Measurements from ENCODE around the gene PKNOX2.

Gene PKNOX2

DNA sequence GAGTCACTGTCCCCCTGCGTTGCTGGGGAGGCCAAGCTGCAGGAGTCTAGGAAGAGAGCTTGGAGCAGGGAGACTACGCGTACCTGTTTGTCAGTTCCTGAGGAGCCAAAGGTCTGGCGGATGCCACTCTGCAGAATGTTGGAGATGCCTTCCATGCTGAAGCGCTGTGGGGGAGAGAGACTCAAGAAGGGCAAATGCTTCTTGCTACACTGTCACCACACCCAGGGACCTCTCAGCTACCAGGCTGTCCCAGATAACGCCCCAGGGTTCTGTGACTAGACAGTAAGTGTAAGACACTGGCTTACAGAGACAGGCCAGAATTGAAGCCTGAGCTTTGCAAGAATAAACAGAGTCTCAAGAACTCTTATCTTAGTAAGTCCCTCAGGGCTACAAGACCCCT lies 289.5 kb downstream of the PKNOX2 start:
- Histone ChIP-seq H3K4me1 (ENCODE audit: control insufficient read depth, insufficient read depth, low read length) (peaks cover 14% of the 10 kb centered on the region), H3K9ac (ENCODE audit: low read length in 2 of 2) (no peak overlapping the region), H3K9me3 (ENCODE audit: control insufficient read depth in 2 of 2, low read length in 2 of 2) (no peaks in the 10 kb centered on the region), H3K4me3 (ENCODE audit: low read length in 2 of 2) (no peak overlapping the region), H3K27ac (ENCODE audit: low read length) (no peak overlapping the region), H3K27me3 (ENCODE audit: control insufficient read depth in 1 of 2, insufficient read depth in 2 of 2, low read length in 2 of 2) (no peaks in the 10 kb centered on the region), H3K36me3 (ENCODE audit: control insufficient read depth in 2 of 2, insufficient read depth in 2 of 2, low read length in 2 of 2) (peaks cover 4 to 11% of the 10 kb centered on the region in 2 donors)

DNA sequence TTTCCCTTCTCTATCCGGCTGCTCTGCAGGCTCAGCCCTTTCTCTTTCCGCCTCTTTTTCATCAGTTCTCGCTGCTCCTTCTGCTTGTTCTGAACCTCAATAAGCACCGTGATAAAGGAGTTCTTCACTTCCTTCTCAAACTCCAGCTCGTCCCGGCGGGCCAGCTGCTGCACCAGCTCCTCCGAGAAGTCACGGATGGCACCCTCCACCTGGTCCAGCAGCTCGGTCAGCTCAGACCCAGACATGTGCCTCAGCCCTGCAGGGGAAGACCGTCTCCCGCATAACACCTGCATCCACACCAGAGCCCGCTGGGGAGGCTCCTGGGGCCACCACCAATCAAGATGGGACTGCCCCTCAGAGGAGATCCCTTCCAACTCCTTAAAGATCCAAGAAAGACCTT lies 291.3 kb downstream of the PKNOX2 start:
- peaks cover 14% of the 10 kb centered on the region for H3K4me1 ChIP-seq (ENCODE audit: control insufficient read depth, insufficient read depth, low read length)
- no peak overlapping the region for H3K4me3 ChIP-seq (ENCODE audit: low read length in 2 of 2)
- no peaks in the 10 kb centered on the region for H3K9me3 ChIP-seq (ENCODE audit: control insufficient read depth in 2 of 2, low read length in 2 of 2)
- no peaks in the 10 kb centered on the region for H3K27me3 ChIP-seq (ENCODE audit: control insufficient read depth in 1 of 2, insufficient read depth in 2 of 2, low read length in 2 of 2)
- peaks cover 4 to 8% of the 10 kb centered on the region in 2 donors for H3K36me3 ChIP-seq (ENCODE audit: control insufficient read depth in 2 of 2, insufficient read depth in 2 of 2, low read length in 2 of 2)
- H3K9ac ChIP-seq (ENCODE audit: low read length in 2 of 2), result no peak overlapping the region
- H3K27ac ChIP-seq (ENCODE audit: low read length), result no peak overlapping the region

DNA sequence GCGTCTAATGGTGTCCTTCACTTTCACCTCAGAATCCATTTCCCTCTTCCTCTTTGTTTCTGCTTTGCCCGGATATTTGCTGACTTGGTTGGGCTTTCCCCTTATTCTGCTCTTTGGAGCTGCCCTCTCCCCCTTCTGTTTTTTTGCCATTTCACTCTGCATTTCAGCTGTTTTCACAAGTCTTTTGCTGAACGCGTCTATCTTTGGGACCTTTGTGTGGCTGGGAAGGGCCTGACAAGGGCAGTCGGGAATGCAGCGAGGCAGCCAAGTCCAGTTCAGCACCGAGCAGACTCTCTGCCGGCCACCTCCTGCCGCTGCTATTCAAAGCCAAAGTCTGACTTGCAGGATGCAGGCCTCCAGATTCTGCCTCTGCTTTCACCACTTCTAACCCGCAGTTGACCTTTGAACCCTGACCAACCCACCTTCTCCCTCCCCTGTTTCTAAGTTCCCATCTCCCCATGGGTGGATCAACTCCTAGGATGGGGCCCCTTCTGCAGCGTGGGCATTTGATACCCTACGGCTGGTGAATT lies 293.3 kb downstream of the PKNOX2 start:
- peaks cover 7 to 11% of the 10 kb centered on the region in 2 donors for H3K36me3 ChIP-seq (ENCODE audit: control insufficient read depth in 2 of 2, insufficient read depth in 2 of 2, low read length in 2 of 2)
- no peaks in the 10 kb centered on the region for H3K9me3 ChIP-seq (ENCODE audit: control insufficient read depth in 2 of 2, low read length in 2 of 2)
- H3K4me1 ChIP-seq (ENCODE audit: control insufficient read depth, insufficient read depth, low read length), result peaks cover 3% of the 10 kb centered on the region
- no peak overlapping the region for H3K4me3 ChIP-seq (ENCODE audit: low read length in 2 of 2)
- H3K27me3 ChIP-seq (ENCODE audit: control insufficient read depth in 1 of 2, insufficient read depth in 2 of 2, low read length in 2 of 2), result no peaks in the 10 kb centered on the region
- H3K9ac ChIP-seq (ENCODE audit: low read length in 2 of 2), result no peak overlapping the region
- H3K27ac ChIP-seq (ENCODE audit: low read length), result no peak overlapping the region

DNA sequence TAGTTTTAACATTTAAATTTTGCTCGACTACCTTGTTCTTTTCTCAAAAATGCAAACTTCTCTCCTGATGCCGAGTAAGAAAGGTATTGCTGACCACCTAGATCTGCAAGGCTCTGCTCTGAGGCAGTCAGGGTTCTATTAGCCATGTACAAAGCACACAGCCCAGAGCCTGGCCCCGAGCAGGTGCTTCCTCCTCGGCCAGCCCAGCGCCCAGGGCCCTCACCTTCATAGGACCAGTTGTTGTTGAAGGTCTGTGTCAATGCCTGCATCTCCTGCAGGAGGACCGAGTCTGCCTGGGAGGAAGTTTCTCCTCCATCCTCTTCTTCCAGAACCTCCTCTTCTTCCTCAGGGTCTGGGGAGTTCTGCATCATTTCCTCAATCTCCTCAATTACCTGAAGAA lies 295.7 kb downstream of the PKNOX2 start:
- Histone ChIP-seq H3K9ac (ENCODE audit: low read length in 2 of 2) (no peak overlapping the region), H3K4me3 (ENCODE audit: low read length in 2 of 2) (no peak overlapping the region), H3K9me3 (ENCODE audit: control insufficient read depth in 2 of 2, low read length in 2 of 2) (no peaks in the 10 kb centered on the region), H3K27me3 (ENCODE audit: control insufficient read depth in 1 of 2, insufficient read depth in 2 of 2, low read length in 2 of 2) (no peaks in the 10 kb centered on the region), H3K4me1 (ENCODE audit: control insufficient read depth, insufficient read depth, low read length) (peaks cover 3% of the 10 kb centered on the region), H3K36me3 (ENCODE audit: control insufficient read depth in 2 of 2, insufficient read depth in 2 of 2, low read length in 2 of 2) (peaks cover 3 to 6% of the 10 kb centered on the region in 2 donors), H3K27ac (ENCODE audit: low read length) (no peak overlapping the region)

DNA sequence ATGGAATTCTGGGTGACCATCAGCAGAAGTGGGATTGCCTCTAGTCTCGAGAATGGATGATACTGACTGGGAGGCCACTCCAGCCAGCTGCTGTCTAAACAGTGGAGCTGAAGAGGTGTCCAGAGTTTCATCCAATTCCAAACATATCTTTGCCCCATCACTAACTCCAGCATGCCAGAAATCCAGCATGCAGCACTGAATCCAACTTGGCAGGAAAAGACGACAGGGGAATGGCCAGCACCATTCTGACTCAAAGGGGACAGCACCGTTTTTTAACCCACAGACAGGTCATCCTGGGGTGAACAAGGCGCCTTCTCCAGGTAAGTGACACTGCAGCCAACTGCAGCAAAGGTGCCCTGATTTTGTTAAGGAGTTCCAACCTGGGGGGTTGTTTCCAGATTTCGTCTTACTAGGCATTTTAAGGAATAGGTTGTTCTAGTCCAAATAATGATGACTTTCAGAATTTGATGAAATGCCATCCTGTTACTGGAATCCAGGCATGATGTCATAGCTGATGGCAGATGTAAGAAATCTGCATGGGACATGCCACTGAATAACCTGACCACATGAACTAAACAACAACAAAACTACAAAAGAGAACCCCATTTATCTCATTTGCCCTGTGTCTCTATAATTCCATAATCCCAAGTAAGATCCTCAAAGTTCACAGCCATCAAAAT lies 299.2 kb downstream of the PKNOX2 start:
- no peaks in the 10 kb centered on the region for H3K9me3 ChIP-seq (ENCODE audit: control insufficient read depth in 2 of 2, low read length in 2 of 2)
- H3K4me3 ChIP-seq (ENCODE audit: low read length in 2 of 2), result no peak overlapping the region
- no peak overlapping the region for H3K27ac ChIP-seq (ENCODE audit: low read length)
- no peak overlapping the region for H3K9ac ChIP-seq (ENCODE audit: low read length in 2 of 2)
- H3K36me3 ChIP-seq (ENCODE audit: control insufficient read depth in 2 of 2, insufficient read depth in 2 of 2, low read length in 2 of 2), result peaks cover 3 to 4% of the 10 kb centered on the region in 2 donors
- H3K4me1 ChIP-seq (ENCODE audit: control insufficient read depth, insufficient read depth, low read length), result no peaks in the 10 kb centered on the region
- H3K27me3 ChIP-seq (ENCODE audit: control insufficient read depth in 1 of 2, insufficient read depth in 2 of 2, low read length in 2 of 2), result no peaks in the 10 kb centered on the region

DNA sequence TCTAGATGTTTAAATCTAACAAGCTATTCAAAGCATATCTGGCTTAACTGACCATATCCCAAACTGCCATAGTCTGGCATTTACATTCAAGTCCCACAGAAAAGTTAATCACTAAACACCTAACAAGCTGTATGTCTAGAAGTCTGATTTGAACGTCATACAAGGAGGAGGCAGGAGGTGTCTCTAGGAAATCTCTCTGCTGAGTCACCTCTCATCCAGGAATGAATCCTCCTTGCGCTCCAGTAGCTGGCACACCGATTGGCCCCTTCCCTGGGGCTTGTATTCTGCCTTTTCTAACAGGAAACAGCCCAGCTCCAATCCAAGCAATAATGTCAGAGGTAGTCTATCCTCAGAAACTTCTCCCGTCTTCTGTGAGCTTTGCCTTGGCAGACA lies 299.7 kb downstream of the PKNOX2 start:
- H3K27ac ChIP-seq (ENCODE audit: low read length), result no peak overlapping the region
- H3K9ac ChIP-seq (ENCODE audit: low read length in 2 of 2), result no peak overlapping the region
- H3K36me3 ChIP-seq (ENCODE audit: control insufficient read depth in 2 of 2, insufficient read depth in 2 of 2, low read length in 2 of 2), result peaks cover 3 to 6% of the 10 kb centered on the region in 2 donors
- no peaks in the 10 kb centered on the region for H3K9me3 ChIP-seq (ENCODE audit: control insufficient read depth in 2 of 2, low read length in 2 of 2)
- H3K4me1 ChIP-seq (ENCODE audit: control insufficient read depth, insufficient read depth, low read length), result no peaks in the 10 kb centered on the region
- no peak overlapping the region for H3K4me3 ChIP-seq (ENCODE audit: low read length in 2 of 2)
- H3K27me3 ChIP-seq (ENCODE audit: control insufficient read depth in 1 of 2, insufficient read depth in 2 of 2, low read length in 2 of 2), result no peaks in the 10 kb centered on the region

DNA sequence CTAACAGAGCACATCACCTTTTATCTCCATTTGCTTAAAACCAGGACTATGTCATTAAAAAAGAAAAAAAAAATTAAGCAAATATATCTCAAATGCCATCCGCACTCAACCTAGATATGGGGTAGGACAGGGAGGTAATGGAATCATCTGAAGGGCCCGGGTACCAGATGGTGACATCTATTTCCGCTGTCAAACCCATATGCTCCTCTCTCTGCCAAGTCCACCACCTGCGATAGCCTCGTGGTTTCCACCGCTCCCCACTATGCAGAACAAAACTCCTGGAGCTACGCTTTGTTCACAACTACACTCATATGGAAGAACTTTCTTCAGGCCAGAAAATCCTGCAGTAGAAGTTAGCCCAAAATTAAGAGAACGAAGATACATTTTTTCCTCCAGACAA lies 300.1 kb downstream of the PKNOX2 start:
- Histone ChIP-seq H3K4me1 (ENCODE audit: control insufficient read depth, insufficient read depth, low read length) (no peaks in the 10 kb centered on the region), H3K9ac (ENCODE audit: low read length in 2 of 2) (no peak overlapping the region), H3K36me3 (ENCODE audit: control insufficient read depth in 2 of 2, insufficient read depth in 2 of 2, low read length in 2 of 2) (peaks cover 3 to 6% of the 10 kb centered on the region in 2 donors), H3K4me3 (ENCODE audit: low read length in 2 of 2) (no peak overlapping the region), H3K27me3 (ENCODE audit: control insufficient read depth in 1 of 2, insufficient read depth in 2 of 2, low read length in 2 of 2) (no peaks in the 10 kb centered on the region), H3K9me3 (ENCODE audit: control insufficient read depth in 2 of 2, low read length in 2 of 2) (no peaks in the 10 kb centered on the region), H3K27ac (ENCODE audit: low read length) (no peak overlapping the region)

DNA sequence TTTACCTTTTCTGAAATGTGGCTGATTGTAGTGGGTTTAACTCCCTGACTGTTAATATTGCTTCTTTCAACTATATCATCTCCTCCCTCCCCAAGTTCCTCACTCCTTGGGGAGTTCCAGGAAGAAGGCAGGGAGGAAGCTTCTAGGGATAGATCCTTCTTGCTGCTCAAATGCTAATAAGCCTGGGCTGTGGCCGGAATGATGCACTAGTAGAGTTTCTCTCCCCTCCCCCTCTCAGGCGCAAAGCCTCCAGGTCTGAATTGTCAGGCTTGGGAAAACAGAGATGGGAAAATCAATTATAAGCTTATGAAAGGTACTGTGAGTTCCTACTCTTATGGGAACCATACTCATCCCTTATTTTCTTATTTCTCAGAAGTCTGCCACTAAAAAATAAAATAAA lies 300.7 kb downstream of the PKNOX2 start:
- Histone ChIP-seq H3K9me3 (ENCODE audit: control insufficient read depth in 2 of 2, low read length in 2 of 2) (no peaks in the 10 kb centered on the region), H3K4me1 (ENCODE audit: control insufficient read depth, insufficient read depth, low read length) (no peaks in the 10 kb centered on the region), H3K27me3 (ENCODE audit: control insufficient read depth in 1 of 2, insufficient read depth in 2 of 2, low read length in 2 of 2) (no peaks in the 10 kb centered on the region), H3K4me3 (ENCODE audit: low read length in 2 of 2) (no peak overlapping the region), H3K27ac (ENCODE audit: low read length) (no peak overlapping the region), H3K36me3 (ENCODE audit: control insufficient read depth in 2 of 2, insufficient read depth in 2 of 2, low read length in 2 of 2) (peaks cover 3 to 6% of the 10 kb centered on the region in 2 donors), H3K9ac (ENCODE audit: low read length in 2 of 2) (no peak overlapping the region)

DNA sequence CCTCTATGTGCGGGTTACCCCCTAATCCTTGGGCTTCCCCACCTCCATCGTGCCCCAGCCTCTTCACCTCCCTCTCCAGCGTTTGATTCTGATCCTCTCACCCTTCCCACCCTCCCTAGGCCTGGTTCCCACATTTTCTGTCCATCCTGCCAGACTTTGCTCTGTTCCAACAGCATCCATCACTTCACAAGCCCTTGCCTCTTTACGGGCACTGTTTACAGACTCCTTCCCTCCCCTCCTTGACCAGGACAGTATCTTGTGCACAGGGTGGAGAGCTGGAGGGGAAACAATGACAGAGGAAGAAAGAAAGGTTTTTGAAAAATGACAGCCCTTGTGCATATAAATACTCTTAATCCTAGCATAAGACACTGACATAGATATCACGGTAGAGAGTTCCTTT lies 301.1 kb downstream of the PKNOX2 start:
- H3K4me1 ChIP-seq (ENCODE audit: control insufficient read depth, insufficient read depth, low read length), result no peaks in the 10 kb centered on the region
- peaks cover 3 to 6% of the 10 kb centered on the region in 2 donors for H3K36me3 ChIP-seq (ENCODE audit: control insufficient read depth in 2 of 2, insufficient read depth in 2 of 2, low read length in 2 of 2)
- no peak overlapping the region for H3K9ac ChIP-seq (ENCODE audit: low read length in 2 of 2)
- no peak overlapping the region for H3K27ac ChIP-seq (ENCODE audit: low read length)
- H3K4me3 ChIP-seq (ENCODE audit: low read length in 2 of 2), result no peak overlapping the region
- no peaks in the 10 kb centered on the region for H3K27me3 ChIP-seq (ENCODE audit: control insufficient read depth in 1 of 2, insufficient read depth in 2 of 2, low read length in 2 of 2)
- no peaks in the 10 kb centered on the region for H3K9me3 ChIP-seq (ENCODE audit: control insufficient read depth in 2 of 2, low read length in 2 of 2)

DNA sequence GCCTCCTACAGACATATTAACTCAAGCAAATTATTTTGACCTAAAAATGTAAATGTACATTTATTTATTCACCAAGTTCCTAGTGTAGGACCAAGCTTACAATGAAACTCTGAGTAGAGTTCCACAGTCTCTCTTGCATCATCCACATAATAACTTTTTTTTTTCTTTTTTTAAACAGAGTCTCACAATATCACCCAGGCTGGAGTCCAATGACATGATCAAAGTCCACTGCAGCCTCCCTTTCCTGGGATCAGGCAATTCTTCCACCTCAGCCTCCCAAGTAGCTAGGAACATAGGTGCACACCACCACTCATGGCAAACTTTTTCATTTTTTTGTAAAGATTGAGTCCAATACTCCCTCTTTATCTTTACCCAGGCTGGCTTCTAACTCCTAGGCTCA lies 303.5 kb downstream of the PKNOX2 start:
- no peak overlapping the region for H3K4me3 ChIP-seq (ENCODE audit: low read length in 2 of 2)
- H3K9me3 ChIP-seq (ENCODE audit: control insufficient read depth in 2 of 2, low read length in 2 of 2), result no peaks in the 10 kb centered on the region
- peaks cover 0 to 3% of the 10 kb centered on the region in 2 donors for H3K36me3 ChIP-seq (ENCODE audit: control insufficient read depth in 2 of 2, insufficient read depth in 2 of 2, low read length in 2 of 2)
- no peak overlapping the region for H3K9ac ChIP-seq (ENCODE audit: low read length in 2 of 2)
- no peak overlapping the region for H3K27ac ChIP-seq (ENCODE audit: low read length)
- no peaks in the 10 kb centered on the region for H3K4me1 ChIP-seq (ENCODE audit: control insufficient read depth, insufficient read depth, low read length)
- no peaks in the 10 kb centered on the region for H3K27me3 ChIP-seq (ENCODE audit: control insufficient read depth in 1 of 2, insufficient read depth in 2 of 2, low read length in 2 of 2)

DNA sequence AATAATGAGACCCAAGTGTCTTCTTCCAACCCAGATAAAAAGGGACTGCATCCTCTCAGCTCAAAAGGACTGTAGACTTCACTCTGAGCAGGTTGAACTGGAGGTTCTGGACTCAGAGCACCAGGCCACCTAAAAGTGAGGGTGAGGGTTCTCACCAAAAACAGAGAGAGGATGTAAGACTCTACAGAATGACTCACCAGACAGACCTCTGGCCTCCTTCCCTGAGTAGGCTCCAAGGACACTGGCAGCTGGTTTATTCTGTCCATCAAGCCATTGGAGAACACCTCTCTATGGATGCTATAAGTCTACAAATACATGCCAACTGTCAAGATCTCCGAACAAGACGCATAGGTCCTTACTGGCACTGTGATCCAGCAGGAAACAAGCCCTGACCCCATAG lies 304.3 kb downstream of the PKNOX2 start:
- no peak overlapping the region for H3K9ac ChIP-seq (ENCODE audit: low read length in 2 of 2)
- peaks cover 0 to 3% of the 10 kb centered on the region in 2 donors for H3K36me3 ChIP-seq (ENCODE audit: control insufficient read depth in 2 of 2, insufficient read depth in 2 of 2, low read length in 2 of 2)
- H3K4me1 ChIP-seq (ENCODE audit: control insufficient read depth, insufficient read depth, low read length), result no peaks in the 10 kb centered on the region
- H3K9me3 ChIP-seq (ENCODE audit: control insufficient read depth in 2 of 2, low read length in 2 of 2), result no peaks in the 10 kb centered on the region
- H3K4me3 ChIP-seq (ENCODE audit: low read length in 2 of 2), result no peak overlapping the region
- no peak overlapping the region for H3K27ac ChIP-seq (ENCODE audit: low read length)
- no peaks in the 10 kb centered on the region for H3K27me3 ChIP-seq (ENCODE audit: control insufficient read depth in 1 of 2, insufficient read depth in 2 of 2, low read length in 2 of 2)

Data from stomach smooth muscle (tissue), 2 donors.